HL-60 (cell line): ENCODE measurements around the gene SETD1B.

Experiments used
- DNase-seq, 2 experiments: peaks; one replicate each; pipeline ENCODE4 v3.0.0-alpha.2; 2010 to 2020; ENCODE audit warnings: low read depth in 1 of 2, low spot score in 1 of 2
- H3K27ac ChIP-seq: fragments of 250-450 bp; sonication (Bioruptor Pico); replicated peaks from 2 replicates; pipeline ENCODE4 v1.5.1; 2020; ENCODE audit warnings: mild to moderate bottlenecking, moderate library complexity
- H3K27me3 ChIP-seq: fragments of 250-450 bp; sonication (Bioruptor Pico); 2 replicates; pipeline ENCODE4 v1.5.1; 2021; ENCODE audit warnings: mild to moderate bottlenecking, moderate library complexity; ENCODE audit not compliant: insufficient read depth, poor library complexity, severe bottlenecking
- H3K4me3 ChIP-seq: replicated peaks from 2 replicates; pipeline ENCODE4 v1.5.1; 2011; ENCODE audit warnings: mild to moderate bottlenecking, control low read depth, low read length; ENCODE audit not compliant: insufficient read depth
- CTCF ChIP-seq: IDR thresholded peaks from one replicate; pipeline ENCODE4 v1.5.1; 2011; ENCODE audit warnings: low read length, control low read depth, inconsistent platforms; ENCODE audit not compliant: insufficient read depth
- GABPA ChIP-seq: IDR thresholded peaks from 2 replicates; pipeline ENCODE4 v1.6.1; 2012; ENCODE audit warnings: low read depth
- POLR2AphosphoS5 ChIP-seq: IDR thresholded peaks from 2 replicates; pipeline ENCODE4 v1.6.1; 2012; ENCODE audit warnings: low read depth
- REST ChIP-seq: IDR thresholded peaks from 2 replicates; pipeline ENCODE4 v1.6.1; 2012; ENCODE audit warnings: low read depth; ENCODE audit not compliant: insufficient replicate concordance
- SPI1 ChIP-seq: IDR thresholded peaks from 2 replicates; pipeline ENCODE4 v1.6.1; 2012; ENCODE audit warnings: low read depth, mild to moderate bottlenecking, borderline replicate concordance

SETD1B gene

GRCh38 chr12:121843236-121843982 is 39.6 kb downstream of the SETD1B start:
- no peak overlapping the region for H3K4me3 ChIP-seq
- TF ChIP-seq SPI1, result peak; percentile 40; the same call in 1 of the 2 replicates
- TF ChIP-seq POLR2AphosphoS5, result no peak
- H3K27me3 ChIP-seq, result no peaks in the 10 kb centered on the region
- DNase-seq, result no peak
- H3K27ac ChIP-seq, result no peak overlapping the region; the same call in 1 of the 2 replicates

GRCh38 chr12:121845701-121846100 is 41.9 kb downstream of the SETD1B start:
- TF ChIP-seq REST, result no peak
- TF ChIP-seq GABPA, result no peak
- TF ChIP-seq SPI1, result no peak
- TF ChIP-seq POLR2AphosphoS5, result no peak
- TF ChIP-seq CTCF, result no peak
- peak overlapping the region; percentile 87 for H3K27ac ChIP-seq
- H3K4me3 ChIP-seq, result no peak overlapping the region
- no peaks in the 10 kb centered on the region for H3K27me3 ChIP-seq
- peak in 1 of 2 experiments; percentile 66 for DNase-seq

- no peak for DNase-seq
These were observed 45.4 kb downstream of the SETD1B start for GRCh38 chr12:121849211-121849610.

More at GRCh38 chr12:121849211-121849610, 45.4 kb downstream of the SETD1B start:
- H3K4me3 ChIP-seq, result peak overlapping the region; percentile 6
- no peaks in the 10 kb centered on the region for H3K27me3 ChIP-seq
- TF ChIP-seq GABPA (no peak), SPI1 (no peak), CTCF (no peak), POLR2AphosphoS5 (no peak), REST (no peak)
- peak overlapping the region; percentile 77 for H3K27ac ChIP-seq
